HG02943 (cell line): ENCODE results near the gene PAQR6.
"Not testable (repeated sequence)": the region's sequence is repeated elsewhere in the genome, so short reads cannot be mapped to it uniquely, and the experiment has no call there.

Experiments used
- ATAC-seq: cut with Tn5 transposase; IDR thresholded peaks from one replicate; pipeline ENCODE4 v1.9.1; 2021; ENCODE audit warnings: mild to moderate bottlenecking, low read depth, moderate library complexity; ENCODE audit not compliant: unreplicated experiment

Gene PAQR6

GRCh38 chr1:156233426-156234127, 14.3 kb downstream of the PAQR6 start:
- no peak for ATAC-seq

GRCh38 chr1:156232201-156232894, 15.5 kb downstream of the PAQR6 start:
- no peak for ATAC-seq

DNA sequence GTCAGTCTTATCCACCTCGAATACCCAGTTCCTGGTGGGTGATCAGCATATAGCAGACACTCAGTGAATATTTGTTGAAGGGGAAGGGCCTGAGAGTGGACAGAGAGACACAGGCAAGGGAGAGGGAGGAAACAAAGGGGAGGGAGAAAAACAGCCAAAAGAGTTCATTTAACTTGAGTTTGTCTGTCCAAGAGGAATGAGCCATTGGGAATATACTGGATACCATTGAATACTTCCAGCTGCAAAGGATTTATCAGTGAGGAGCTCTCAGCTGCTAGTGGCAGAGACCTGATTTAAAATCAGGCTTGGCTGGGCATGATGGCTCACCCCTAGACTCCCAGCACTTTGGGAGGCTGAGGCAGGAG, 17.4 kb downstream of the PAQR6 start:
- no peak for ATAC-seq

- no peak for ATAC-seq
These were observed 17.9 kb downstream of the PAQR6 start for GRCh38 chr1:156229809-156230472.

DNA sequence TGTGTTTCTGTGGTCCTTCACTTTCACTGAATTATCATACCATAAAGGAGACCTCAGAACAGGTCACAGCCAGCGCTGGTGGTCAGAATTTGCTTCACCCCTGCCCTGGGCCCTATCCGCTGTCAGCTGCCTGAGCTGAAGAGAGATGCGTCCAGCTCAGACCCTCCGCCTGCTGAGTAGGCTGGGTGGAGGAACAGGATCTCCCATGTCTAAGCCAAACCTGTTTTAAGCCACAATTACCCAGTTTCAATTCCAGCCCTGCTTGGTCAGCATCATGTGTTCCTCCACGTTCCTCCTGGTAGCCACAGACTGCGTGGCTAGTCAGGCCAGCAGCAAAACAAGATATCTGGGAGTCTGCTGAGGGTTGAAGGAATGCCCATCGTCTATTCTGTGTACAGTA, 19.4 kb downstream of the PAQR6 start:
- ATAC-seq, result no peak

- no peak for ATAC-seq
These were observed 21.1 kb downstream of the PAQR6 start for GRCh38 chr1:156226782-156227181.

DNA sequence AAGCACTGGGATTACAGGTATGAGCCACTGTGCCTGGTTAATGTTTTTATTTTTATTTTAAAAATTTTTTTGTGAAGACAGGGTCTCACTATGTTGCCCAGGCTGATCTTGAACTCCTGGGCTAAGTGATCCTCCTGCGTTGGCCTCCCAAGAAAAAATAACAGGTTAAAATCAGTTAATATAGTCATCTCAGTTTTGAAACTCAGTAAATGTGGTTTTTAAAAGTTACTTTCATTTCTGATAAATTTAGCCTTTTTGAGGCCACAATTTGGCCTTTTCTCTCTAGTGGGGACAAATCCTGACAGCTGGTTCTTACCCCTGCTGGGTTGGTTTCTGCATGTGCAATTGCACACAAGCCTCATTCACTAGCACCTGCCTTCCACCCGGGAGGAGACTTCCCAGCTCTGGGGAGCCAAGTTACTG, 21.7 kb downstream of the PAQR6 start:
- ATAC-seq, result peak; percentile 59

DNA sequence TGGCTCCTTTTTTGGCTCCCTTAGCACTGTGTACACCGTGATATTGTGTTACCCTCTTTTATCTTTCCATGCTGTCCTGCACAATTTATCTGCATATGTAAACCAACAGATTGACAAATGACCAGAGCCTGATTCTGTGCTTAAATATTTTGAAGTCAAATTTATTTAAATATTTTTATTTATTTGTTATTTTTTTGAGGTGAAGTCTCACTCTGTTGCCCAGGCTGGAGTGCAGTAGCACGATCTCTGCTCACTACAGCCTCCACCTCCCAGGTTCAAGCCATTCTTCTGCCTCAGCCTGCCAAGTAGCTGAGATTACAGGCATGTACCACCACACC, 22.2 kb downstream of the PAQR6 start:
- no peak for ATAC-seq

GRCh38 chr1:156221986-156222692, 25.7 kb downstream of the PAQR6 start:
- no peak for ATAC-seq

DNA sequence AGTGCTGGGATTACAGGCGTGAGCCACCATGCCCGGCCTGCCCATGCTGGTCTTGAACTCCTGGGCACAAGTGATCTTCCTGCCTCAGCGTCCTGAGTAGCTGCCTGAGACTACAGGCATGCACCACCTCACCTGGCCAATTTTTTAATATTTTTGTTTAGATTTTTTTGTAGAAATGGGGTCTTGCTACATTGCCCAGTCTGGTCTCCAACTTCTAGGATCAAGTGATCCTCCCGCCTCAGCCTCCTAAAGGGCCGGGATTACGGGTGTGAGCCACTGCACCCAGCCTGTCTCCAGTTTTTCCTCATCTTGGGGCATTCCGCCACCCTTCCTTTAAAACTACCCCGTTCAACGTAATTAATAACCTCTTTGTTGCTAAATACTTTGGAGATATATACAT, 27.6 kb downstream of the PAQR6 start:
- no peak for ATAC-seq

GRCh38 chr1:156217871-156218270, 30.0 kb downstream of the PAQR6 start:
- no peak for ATAC-seq

- not testable (repeated sequence) for ATAC-seq
These were observed 31.3 kb downstream of the PAQR6 start for GRCh38 chr1:156216361-156217086.

- no peak for ATAC-seq
These were observed 33.7 kb downstream of the PAQR6 start for GRCh38 chr1:156214024-156214748.

GRCh38 chr1:156213644-156213966, 34.3 kb downstream of the PAQR6 start:
- no peak for ATAC-seq

- ATAC-seq, result peak; percentile 84
These were observed 34.8 kb downstream of the PAQR6 start, which contains the start of gene PMF1 for GRCh38 chr1:156212833-156213643. Gene PMF1, plus strand, starts transcription at chr1:156213007. Its CDS starts 9 bp downstream, at chr1:156213016.

GRCh38 chr1:156212130-156212529, 35.7 kb downstream of the PAQR6 start:
- no peak for ATAC-seq

- no peak for ATAC-seq
These were observed 36.6 kb downstream of the PAQR6 start for GRCh38 chr1:156211243-156211642.

- no peak for ATAC-seq
These were observed 43.2 kb downstream of the PAQR6 start for GRCh38 chr1:156204686-156205085.

DNA sequence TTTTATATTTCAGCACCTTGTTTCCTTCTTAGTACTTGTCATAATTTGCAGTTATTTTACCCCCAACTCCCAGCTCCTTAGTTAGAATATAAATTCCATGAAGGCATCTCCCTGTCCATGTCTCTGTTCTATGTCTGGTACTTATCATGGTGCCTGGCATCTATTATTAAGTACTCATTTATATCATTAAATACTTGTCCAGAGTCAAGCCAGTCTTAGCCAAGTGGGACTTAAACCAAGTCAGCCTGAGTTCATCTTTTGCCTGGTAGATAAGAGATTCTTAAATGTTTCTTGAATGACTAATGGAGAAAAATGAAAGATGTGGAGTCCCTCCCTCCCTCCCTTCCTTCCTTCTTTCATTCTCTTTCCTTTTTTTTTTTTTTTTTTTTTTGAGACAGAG, 44.5 kb downstream of the PAQR6 start:
- no peak for ATAC-seq
